ENCODE data around the gene ATXN7L1.

The ATXN7L1 gene, protein sequence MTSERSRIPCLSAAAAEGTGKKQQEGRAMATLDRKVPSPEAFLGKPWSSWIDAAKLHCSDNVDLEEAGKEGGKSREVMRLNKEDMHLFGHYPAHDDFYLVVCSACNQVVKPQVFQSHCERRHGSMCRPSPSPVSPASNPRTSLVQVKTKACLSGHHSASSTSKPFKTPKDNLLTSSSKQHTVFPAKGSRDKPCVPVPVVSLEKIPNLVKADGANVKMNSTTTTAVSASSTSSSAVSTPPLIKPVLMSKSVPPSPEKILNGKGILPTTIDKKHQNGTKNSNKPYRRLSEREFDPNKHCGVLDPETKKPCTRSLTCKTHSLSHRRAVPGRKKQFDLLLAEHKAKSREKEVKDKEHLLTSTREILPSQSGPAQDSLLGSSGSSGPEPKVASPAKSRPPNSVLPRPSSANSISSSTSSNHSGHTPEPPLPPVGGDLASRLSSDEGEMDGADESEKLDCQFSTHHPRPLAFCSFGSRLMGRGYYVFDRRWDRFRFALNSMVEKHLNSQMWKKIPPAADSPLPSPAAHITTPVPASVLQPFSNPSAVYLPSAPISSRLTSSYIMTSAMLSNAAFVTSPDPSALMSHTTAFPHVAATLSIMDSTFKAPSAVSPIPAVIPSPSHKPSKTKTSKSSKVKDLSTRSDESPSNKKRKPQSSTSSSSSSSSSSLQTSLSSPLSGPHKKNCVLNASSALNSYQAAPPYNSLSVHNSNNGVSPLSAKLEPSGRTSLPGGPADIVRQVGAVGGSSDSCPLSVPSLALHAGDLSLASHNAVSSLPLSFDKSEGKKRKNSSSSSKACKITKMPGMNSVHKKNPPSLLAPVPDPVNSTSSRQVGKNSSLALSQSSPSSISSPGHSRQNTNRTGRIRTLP

GRCh38 chr7:105876091-105876963 lies at the start of gene ATXN7L1:
Gene ATXN7L1 (minus strand): TSS chr7:105876599. CDS start chr7:105876558, 41 bp downstream.
- peak; percentile 95 for DNase-seq

- DNase-seq, result no peak
These were observed 49.7 kb upstream of the ATXN7L1 start for GRCh38 chr7:105926131-105926530.

DNA sequence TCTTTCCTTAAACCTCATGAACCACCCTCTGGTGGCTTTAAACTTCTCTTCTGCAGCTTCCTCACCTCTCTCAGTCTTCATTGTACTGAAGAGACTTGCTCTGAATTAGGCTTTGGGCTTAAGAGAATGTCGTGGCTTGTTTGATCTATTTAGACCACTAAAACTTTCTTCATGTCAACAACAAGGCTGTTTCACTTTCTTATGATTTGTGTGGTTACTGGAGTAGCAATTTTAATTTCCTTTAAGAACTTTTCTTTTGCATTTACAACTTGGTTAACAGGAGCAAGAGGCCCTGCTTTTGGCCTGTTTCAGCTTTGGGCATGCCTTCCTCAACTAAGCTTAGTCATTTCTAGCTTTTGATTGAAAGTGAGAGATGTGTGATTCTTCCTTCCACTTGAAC lies 48.5 kb upstream of the ATXN7L1 start:
- peak; percentile 57 for DNase-seq

- no peak for DNase-seq
These were observed 44.4 kb upstream of the ATXN7L1 start for GRCh38 chr7:105920766-105921165.

DNA sequence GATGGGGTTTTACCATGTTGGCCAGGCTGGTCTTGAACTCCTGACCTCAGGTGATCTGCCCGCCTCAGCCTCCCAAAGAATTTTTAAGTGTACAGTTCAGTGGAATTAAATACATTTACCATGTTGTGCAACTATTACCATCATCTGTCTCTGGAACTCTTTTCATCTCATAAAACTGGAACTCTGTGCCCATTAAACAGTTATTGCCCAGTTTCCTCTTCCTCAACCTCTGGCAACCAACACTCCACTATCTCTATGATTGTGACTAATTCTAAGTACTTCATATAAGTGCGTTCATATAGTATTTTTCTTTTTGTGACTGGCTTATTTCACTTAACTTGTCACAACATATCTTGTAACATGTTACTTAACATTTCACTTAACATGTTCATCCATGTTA lies 41.3 kb upstream of the ATXN7L1 start:
- DNase-seq, result no peak

- no peak for DNase-seq
These were observed 40.2 kb upstream of the ATXN7L1 start for GRCh38 chr7:105916603-105917002.

DNA sequence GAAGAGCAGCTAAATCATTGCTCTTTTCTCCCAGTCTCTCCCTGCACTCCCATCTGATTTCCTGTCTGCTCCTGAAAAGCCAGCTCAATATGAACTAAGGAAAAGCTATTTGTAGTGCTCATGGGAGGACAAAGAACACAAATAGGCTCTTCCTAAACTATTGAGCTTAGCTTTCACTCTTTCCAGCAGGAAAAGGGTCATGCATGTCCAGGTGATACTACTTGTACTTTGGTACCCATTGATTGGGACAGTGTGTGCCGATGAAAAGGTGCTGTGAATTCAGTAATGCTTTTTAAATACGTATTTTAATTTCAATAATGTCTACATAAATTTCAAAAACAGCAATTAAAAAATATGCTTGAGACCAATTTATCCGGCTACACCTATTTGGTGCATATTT lies 37.5 kb upstream of the ATXN7L1 start:
- no peak for DNase-seq

DNA sequence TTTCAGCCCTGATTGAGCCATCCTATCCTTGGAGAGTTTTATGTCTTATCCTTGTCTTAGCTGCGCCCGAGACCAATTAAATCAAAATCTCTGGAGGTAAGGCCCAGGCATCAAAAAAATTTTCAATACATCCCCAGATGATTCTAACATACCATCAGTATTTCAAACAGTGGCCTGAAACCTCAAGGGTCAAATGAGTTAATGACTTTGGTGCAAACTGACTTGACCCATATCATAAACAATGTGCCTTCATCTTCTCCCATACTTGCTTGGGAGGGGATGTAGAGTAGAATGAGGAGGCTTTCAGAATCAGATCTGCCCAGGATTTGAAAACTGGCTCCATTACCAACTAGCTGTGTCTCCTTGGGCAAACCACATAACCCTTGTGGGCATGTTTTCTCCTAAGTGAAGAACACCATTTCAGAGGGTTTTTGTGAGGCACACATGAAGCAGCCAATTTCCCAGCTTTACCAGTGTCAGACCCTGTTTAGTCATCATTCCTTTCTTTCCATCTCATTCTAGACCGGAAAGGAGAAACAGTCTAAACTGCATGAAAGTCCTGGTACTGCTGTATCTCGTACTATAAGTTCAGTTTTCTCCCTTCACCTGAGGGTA lies 35.7 kb upstream of the ATXN7L1 start:
- no peak for DNase-seq

DNA sequence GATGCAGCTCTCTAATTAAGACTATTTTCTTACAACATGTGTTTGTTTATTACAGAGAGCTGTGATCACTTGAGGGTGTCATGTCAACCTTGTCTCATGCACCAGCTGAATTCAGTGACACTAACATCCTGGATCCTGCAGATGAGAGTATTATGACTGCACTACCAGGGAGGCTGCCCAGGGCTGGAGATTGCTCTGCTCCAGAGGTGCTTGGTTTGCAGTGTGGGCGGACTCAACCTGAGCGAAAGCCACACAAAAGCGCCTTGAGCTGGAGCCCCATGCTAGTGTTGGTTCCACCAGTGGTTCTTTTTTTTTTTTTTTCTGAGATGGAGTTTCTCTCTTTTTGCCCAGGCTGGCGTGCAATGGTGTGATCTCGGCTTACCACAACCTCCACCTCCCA lies 33.8 kb upstream of the ATXN7L1 start:
- DNase-seq, result no peak

DNA sequence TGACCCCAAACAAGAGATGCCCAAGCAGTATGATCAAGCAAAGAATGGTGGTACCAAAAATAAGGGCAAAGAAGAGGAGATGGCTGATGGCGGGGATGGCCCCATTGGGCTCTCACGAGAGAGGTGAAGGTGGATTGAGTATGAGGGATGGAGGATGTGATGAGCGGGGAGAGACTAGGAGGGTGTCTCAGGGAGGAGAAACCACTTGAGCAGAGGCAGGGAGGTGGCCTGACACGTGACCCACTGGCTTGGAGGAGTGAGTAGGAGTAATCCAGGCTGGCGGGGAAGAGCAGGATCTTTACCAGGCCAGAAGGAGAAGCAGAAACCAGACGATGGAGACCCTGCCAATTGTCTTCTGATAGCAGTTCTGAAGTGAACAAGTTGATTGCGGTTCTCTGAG lies 33.3 kb upstream of the ATXN7L1 start:
- DNase-seq, result no peak

GRCh38 chr7:105907129-105907846 lies 30.9 kb upstream of the ATXN7L1 start:
- DNase-seq, result no peak

- DNase-seq, result no peak
These were observed 30.3 kb upstream of the ATXN7L1 start for GRCh38 chr7:105906695-105907094.

DNA sequence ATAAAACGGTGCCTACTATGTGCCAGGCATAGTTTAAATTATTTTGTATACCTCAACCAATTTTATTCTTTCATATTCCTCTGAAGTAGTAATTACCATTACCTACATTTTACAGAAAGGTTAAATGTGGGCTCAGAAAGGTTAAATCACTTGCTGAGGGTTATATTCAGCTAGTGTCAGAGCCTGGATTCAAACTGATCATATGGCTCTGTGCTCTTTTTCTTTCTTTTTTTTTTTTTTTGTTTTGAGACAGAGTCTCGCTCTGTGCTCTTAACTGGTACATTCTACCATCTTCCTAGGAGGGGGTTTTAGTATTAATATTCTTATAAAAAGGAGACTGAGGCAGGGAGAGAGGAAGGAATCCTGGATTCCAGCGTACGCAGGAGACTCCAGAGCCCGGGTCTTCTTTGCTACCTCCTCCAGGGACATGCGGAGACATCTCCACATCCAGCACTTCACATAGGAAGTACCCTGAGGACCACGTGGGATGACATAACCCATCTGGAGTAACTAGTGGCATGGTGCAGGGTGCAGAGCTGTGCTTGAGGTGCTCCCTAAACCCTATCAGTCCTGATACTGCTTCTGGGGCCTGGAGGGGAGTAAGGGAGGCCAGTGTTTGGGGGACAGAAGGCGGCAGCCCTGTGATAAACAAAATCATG lies 29.6 kb upstream of the ATXN7L1 start:
- no peak for DNase-seq

DNA sequence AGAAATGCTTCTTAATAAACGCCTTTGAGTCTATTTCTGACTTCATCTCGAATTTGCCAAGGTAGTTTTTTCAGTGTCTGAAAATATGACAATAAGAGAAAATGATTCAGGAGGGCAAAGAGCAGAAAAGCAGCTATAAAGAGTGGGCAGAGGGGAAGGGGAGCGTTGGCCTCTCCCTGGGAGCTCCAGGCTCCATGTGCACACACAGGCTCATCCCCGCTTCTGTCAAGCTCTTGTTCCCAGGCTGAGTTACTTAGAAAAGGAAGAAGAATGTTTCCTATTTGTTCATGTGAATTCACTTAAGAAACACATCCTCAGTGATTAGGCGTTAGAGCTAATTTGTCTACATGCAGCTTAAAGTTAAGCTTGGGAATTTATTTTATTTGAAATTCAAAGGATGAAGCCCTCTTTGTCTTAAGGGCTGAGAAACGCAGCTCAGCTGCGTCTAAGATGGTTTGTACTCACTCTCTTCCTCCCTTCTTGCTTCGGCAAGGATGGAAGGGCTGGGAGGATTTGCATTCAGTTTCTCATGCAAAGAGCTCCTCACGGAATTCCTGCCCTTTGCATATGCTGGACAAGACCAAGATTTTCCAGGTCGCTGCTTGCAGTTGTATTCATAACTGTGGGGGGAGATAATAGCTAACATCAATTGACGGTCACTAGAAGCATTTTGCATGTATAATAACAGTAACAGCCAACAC lies 29.0 kb upstream of the ATXN7L1 start:
- no peak for DNase-seq

DNA sequence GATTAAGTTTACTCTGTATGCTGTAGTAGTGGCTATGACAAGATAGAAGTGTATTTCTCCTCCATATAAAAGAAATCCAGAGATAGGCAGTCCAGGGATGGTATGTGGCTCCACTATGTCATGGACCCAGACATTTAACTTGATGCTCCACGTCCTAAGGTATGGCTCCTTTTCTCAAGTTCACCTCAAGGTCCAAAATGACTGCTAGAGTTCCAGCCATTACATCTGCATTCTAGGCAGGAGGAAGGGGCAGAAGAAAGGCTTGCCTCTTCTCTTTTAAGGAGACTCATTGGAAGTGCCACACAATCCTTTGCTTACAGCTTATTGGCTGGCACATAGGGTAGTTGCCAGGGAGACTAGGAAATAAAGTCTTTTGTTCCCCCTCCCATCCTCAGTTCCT lies 27.7 kb upstream of the ATXN7L1 start:
- no peak for DNase-seq

- no peak for DNase-seq
These were observed 26.0 kb upstream of the ATXN7L1 start for GRCh38 chr7:105902325-105902911.

GRCh38 chr7:105897999-105898398 lies 21.6 kb upstream of the ATXN7L1 start:
- no peak for DNase-seq

DNA sequence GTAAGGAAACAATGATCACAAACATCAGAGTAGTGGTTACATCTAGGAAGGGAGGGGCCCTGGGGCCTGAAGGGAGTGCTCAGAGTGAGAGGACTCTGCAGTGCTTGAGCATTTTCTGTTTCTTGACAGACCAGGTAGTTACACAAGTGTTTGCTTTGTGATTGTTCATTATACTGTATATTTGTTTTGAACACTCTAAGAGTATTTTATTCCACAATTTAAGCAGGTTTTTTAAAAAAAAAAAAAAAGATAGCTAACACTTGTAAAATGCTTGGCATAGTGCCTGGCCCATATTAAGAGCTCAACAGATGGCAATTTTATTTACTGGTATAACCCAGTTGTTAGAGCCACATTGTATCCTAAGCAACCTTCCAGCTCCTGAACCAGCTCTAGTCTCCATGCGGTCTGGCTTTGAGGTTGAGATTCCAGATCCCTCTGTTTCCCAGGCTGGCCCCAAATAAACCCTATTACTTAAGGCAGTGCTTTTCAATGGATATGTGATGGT lies 20.1 kb upstream of the ATXN7L1 start:
- no peak for DNase-seq

GRCh38 chr7:105894131-105894530 lies 17.7 kb upstream of the ATXN7L1 start:
- no peak for DNase-seq

- no peak for DNase-seq
These were observed 16.0 kb upstream of the ATXN7L1 start for GRCh38 chr7:105892387-105892786.

Measured in stimulated activated CD4-positive, alpha-beta T cell treated with anti-CD3 and anti-CD28 coated beads, Interleukin-15, amount 100 ng/mL, for 24 hours (primary cell).